Liver (tissue), 9 donors: ENCODE measurements around the gene MEIG1. TPM values are rescaled to one million over a fixed set of nuclear protein-coding genes. Genes with fewer than 3 reads are reported as not detected.
A peak's percentile ranks its signal among the peaks of the same experiment; 100 is the strongest.

Experiments
- DNase-seq: peaks from one replicate; pipeline ENCODE4 v3.0.0-alpha.2; 2017; ENCODE audit warnings: low spot score
- H3K27ac ChIP-seq, 2 donors: one replicate each; pipeline ENCODE4 v1.7.0; 2013; ENCODE audit warnings: inconsistent platforms in 2 of 2, low read length in 2 of 2, control low read depth in 1 of 2, low read depth in 1 of 2, mild to moderate bottlenecking in 1 of 2
- H3K27me3 ChIP-seq, 4 donors: one replicate each; pipeline versions ENCODE4 v1.6.1 to v1.7.0; 2013; ENCODE audit warnings: low read length in 3 of 4, inconsistent platforms in 1 of 4, mild to moderate bottlenecking in 1 of 4, moderate library complexity in 1 of 4; ENCODE audit not compliant: control insufficient read depth in 4 of 4, insufficient read depth in 4 of 4
- H3K36me3 ChIP-seq, 4 donors: one replicate each; pipeline versions ENCODE4 v1.6.1 to v1.7.0; 2013; ENCODE audit warnings: low read length in 3 of 4, mild to moderate bottlenecking in 3 of 4, low read depth in 1 of 4, moderate library complexity in 1 of 4; ENCODE audit not compliant: control insufficient read depth in 4 of 4, insufficient read depth in 3 of 4
- H3K4me1 ChIP-seq, 4 donors: one replicate each; pipeline versions ENCODE4 v1.6.1 to v1.7.0; 2013; ENCODE audit warnings: low read length in 3 of 4, mild to moderate bottlenecking in 3 of 4, moderate library complexity in 1 of 4; ENCODE audit not compliant: control insufficient read depth in 4 of 4, insufficient read depth in 4 of 4
- H3K4me3 ChIP-seq, 3 donors: one replicate each; pipeline versions ENCODE4 v1.6.1 to v1.7.0; 2013; ENCODE audit warnings: low read length in 3 of 3, control low read depth in 1 of 3, low read depth in 1 of 3, mild to moderate bottlenecking in 1 of 3
- H3K9ac ChIP-seq, 2 donors: one replicate each; pipeline ENCODE4 v1.7.0; 2013; ENCODE audit warnings: low read length in 2 of 2, mild to moderate bottlenecking in 2 of 2, moderate library complexity in 2 of 2, control low read depth in 1 of 2, low read depth in 1 of 2
- H3K9me3 ChIP-seq, 4 donors: one replicate each; pipeline versions ENCODE4 v1.6.1 to v1.7.0; 2013; ENCODE audit warnings: low read length in 3 of 4; ENCODE audit not compliant: control insufficient read depth in 4 of 4
- EGR1 ChIP-seq, 2 donors: IDR thresholded peaks; 2 replicates each; pipeline ENCODE4 v1.6.1; 2016 to 2018; ENCODE audit warnings: antibody characterized with exemption in 2 of 2, low read depth in 2 of 2
- FOXA1 ChIP-seq: IDR thresholded peaks from 2 replicates; pipeline ENCODE4 v1.6.1; 2016; ENCODE audit warnings: antibody characterized with exemption
- FOXA2 ChIP-seq: IDR thresholded peaks from 2 replicates; pipeline ENCODE4 v1.6.1; 2016; ENCODE audit warnings: antibody characterized with exemption
- HNF4A ChIP-seq, 2 donors: conservative IDR thresholded peaks; 2 replicates each; pipeline ENCODE4 v1.6.1; 2016; ENCODE audit warnings: antibody characterized with exemption in 2 of 2, mild to moderate bottlenecking in 2 of 2
- HNF4G ChIP-seq: IDR thresholded peaks from 2 replicates; pipeline ENCODE4 v1.6.1; 2016; ENCODE audit warnings: antibody characterized with exemption
- JUND ChIP-seq, 2 donors: IDR thresholded peaks; 2 replicates each; pipeline ENCODE4 v1.6.1; 2016; ENCODE audit warnings: antibody characterized with exemption in 2 of 2
- NR2F2 ChIP-seq: IDR thresholded peaks from 2 replicates; pipeline ENCODE4 v1.6.1; 2016; ENCODE audit warnings: antibody characterized with exemption
- RXRA ChIP-seq, 2 donors: IDR thresholded peaks; 2 replicates each; pipeline ENCODE4 v1.6.1; 2017 to 2018; ENCODE audit warnings: antibody characterized with exemption in 2 of 2, mild to moderate bottlenecking in 1 of 2
- SP1 ChIP-seq: IDR thresholded peaks from 2 replicates; pipeline ENCODE4 v1.6.1; 2018; ENCODE audit warnings: antibody characterized with exemption, mild to moderate bottlenecking
- TAF1 ChIP-seq: conservative IDR thresholded peaks from 2 replicates; pipeline ENCODE4 v1.6.1; 2016; ENCODE audit warnings: antibody characterized with exemption, mild to moderate bottlenecking
- YY1 ChIP-seq: IDR thresholded peaks from 2 replicates; pipeline ENCODE4 v1.6.1; 2016; ENCODE audit warnings: antibody characterized with exemption, mild to moderate bottlenecking
- WGBS: extraction: QIAGEN DNeasy Blood & Tissue Kit; methylation state at CpG from one replicate; pipeline ENCODE4 v1.1.7; 2013; 5-methylcytosine and 5-hydroxymethylcytosine counted together
- polyA plus RNA-seq, 2 donors: library from polyadenylated mRNA; stranded (reverse) in 1 of 2; unstranded in 1 of 2; fragments of 200-250 nt in 1 of 2; fragments of >200 nt in 1 of 2; fragmentation: Nextera tagmentation in 1 of 2; extraction: Ambion mirVana in 1 of 2; gene quantifications; one replicate each; pipeline versions ENCODE4 v1.2.1 to v1.2.3, GENCODE V29; 2013 to 2015
- total RNA-seq, 2 donors: library from RNA; depleted of rRNA; stranded (reverse); fragments of >200 nt; gene quantifications; one replicate each; pipeline ENCODE4 v1.2.3, GENCODE V29; 2014
- TF ChIP-seq, protein P1 (sequence below): IDR thresholded peaks from 2 replicates; pipeline ENCODE4 v1.6.1; 2016; ENCODE audit warnings: antibody characterized with exemption
- TF ChIP-seq, protein P2 (sequence below): fragments of 150-350 bp; IDR thresholded peaks from 2 replicates; pipeline ENCODE4 v1.5.1; 2017; ENCODE audit warnings: improper control_type of control experiment, low read depth, low read length; ENCODE audit not compliant: missing input control
- TF ChIP-seq, protein P3 (sequence below): IDR thresholded peaks from 2 replicates; pipeline ENCODE4 v1.6.1; 2016; ENCODE audit warnings: antibody characterized with exemption, mild to moderate bottlenecking
- TF ChIP-seq, protein P4 (sequence below): IDR thresholded peaks from 2 replicates; pipeline ENCODE4 v1.6.1; 2016; ENCODE audit warnings: antibody characterized with exemption
- donor health status: healthy.
- donor health status: healthy.
- donor health status: healthy.
- donor health status: healthy.
- donor health status: healthy.

The MEIG1 gene
- total and polyA plus RNA-seq, 4 donors, result 0.33 TPM; not detected in 3

DNA sequence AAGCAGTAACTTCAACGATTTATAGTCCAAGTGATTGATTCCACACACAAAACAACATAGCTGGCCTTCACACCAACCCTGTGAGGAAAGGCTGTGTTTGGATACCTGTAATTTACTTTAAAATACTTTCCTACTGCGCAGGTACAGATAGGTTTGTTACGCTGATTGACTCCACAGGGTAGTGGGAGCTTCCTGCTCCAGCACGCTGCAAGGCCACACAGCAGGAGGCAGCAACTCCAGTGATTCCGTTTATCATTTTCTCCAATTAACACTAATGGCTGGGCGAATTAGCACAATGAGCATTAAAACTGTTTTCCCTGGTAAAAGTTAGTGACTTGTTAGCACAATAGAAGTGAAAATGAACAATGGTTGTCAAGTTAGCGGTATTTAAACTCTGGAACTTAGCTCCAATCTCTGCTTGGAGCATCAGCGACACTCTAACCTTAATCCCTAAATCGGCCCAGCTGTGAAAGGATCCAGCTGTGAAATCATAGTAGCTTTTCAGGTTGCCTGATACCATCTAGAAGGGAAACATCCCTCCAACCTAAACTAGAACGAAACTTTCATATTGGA is 6.3 kb upstream of the MEIG1 start:
- Histone ChIP-seq H3K4me3 (peak overlapping the region; percentile 40 to 91 (median 76)), H3K9me3 (no peaks in the 10 kb centered on the region), H3K27ac (no peak overlapping the region), H3K27me3 (no peaks in the 10 kb centered on the region), H3K4me1 (peaks cover 0 to 17% (median 3%) of the 10 kb centered on the region in 4 donors), H3K9ac (no peak overlapping the region), H3K36me3 (no peaks in the 10 kb centered on the region)
- no peak for TF ChIP-seq FOXA1
- TF ChIP-seq HNF4G, result no peak
- TF ChIP-seq, protein P1, sequence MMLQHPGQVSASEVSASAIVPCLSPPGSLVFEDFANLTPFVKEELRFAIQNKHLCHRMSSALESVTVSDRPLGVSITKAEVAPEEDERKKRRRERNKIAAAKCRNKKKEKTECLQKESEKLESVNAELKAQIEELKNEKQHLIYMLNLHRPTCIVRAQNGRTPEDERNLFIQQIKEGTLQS, result no peak
- TF ChIP-seq TAF1, result no peak
- no peak for TF ChIP-seq JUND (IDR thresholded peaks at IDR 0.05)
- TF ChIP-seq RXRA (IDR thresholded peaks at IDR 0.05), result no peak
- TF ChIP-seq NR2F2, result no peak
- TF ChIP-seq YY1, result no peak
- TF ChIP-seq FOXA2, result no peak
- TF ChIP-seq, protein P2, sequence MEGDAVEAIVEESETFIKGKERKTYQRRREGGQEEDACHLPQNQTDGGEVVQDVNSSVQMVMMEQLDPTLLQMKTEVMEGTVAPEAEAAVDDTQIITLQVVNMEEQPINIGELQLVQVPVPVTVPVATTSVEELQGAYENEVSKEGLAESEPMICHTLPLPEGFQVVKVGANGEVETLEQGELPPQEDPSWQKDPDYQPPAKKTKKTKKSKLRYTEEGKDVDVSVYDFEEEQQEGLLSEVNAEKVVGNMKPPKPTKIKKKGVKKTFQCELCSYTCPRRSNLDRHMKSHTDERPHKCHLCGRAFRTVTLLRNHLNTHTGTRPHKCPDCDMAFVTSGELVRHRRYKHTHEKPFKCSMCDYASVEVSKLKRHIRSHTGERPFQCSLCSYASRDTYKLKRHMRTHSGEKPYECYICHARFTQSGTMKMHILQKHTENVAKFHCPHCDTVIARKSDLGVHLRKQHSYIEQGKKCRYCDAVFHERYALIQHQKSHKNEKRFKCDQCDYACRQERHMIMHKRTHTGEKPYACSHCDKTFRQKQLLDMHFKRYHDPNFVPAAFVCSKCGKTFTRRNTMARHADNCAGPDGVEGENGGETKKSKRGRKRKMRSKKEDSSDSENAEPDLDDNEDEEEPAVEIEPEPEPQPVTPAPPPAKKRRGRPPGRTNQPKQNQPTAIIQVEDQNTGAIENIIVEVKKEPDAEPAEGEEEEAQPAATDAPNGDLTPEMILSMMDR, result no peak
- 68% methylated on average over 10 of the region's 10 CpGs for WGBS
- no peak for DNase-seq

DNA sequence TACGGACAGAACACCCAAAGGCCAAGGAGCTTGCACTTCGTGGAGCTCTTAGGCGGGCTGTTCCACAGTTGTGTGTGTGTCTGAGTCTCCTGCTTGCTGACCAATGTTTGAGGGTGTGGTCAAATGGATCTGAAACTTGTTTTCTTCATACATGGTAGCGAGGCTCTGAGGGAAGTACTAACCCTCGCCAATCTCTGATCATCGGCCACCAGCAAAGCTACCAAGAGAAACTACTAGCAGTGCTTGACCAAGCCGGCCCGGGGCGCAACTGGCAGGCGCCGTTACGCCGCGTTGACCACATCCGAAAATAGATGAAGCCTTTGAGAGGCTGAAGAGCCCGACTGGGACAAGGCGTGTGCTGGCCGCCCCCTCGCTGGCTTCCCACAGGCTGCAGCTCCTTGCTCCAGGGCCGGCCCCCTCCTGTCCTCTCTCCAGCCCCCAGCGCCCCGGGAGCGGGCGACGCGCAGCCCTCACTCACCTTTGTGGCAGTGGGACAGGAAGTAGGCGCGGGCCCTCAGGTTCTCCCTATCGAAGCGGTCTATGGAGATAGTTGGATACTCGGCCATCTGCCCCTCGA is 5.7 kb upstream of the MEIG1 start:
- 15% methylated on average over 32 of the region's 32 CpGs for WGBS
- no peaks in the 10 kb centered on the region for H3K9me3 ChIP-seq
- TF ChIP-seq FOXA2 (no peak), HNF4A (conservative IDR thresholded peaks at IDR 0.05) (no peak), TAF1 (no peak), JUND (IDR thresholded peaks at IDR 0.05) (no peak), SP1 (no peak), EGR1 (IDR thresholded peaks at IDR 0.05; ENCODE audit: low read depth in 2 of 2) (no peak), NR2F2 (no peak)
- TF ChIP-seq, protein P3, sequence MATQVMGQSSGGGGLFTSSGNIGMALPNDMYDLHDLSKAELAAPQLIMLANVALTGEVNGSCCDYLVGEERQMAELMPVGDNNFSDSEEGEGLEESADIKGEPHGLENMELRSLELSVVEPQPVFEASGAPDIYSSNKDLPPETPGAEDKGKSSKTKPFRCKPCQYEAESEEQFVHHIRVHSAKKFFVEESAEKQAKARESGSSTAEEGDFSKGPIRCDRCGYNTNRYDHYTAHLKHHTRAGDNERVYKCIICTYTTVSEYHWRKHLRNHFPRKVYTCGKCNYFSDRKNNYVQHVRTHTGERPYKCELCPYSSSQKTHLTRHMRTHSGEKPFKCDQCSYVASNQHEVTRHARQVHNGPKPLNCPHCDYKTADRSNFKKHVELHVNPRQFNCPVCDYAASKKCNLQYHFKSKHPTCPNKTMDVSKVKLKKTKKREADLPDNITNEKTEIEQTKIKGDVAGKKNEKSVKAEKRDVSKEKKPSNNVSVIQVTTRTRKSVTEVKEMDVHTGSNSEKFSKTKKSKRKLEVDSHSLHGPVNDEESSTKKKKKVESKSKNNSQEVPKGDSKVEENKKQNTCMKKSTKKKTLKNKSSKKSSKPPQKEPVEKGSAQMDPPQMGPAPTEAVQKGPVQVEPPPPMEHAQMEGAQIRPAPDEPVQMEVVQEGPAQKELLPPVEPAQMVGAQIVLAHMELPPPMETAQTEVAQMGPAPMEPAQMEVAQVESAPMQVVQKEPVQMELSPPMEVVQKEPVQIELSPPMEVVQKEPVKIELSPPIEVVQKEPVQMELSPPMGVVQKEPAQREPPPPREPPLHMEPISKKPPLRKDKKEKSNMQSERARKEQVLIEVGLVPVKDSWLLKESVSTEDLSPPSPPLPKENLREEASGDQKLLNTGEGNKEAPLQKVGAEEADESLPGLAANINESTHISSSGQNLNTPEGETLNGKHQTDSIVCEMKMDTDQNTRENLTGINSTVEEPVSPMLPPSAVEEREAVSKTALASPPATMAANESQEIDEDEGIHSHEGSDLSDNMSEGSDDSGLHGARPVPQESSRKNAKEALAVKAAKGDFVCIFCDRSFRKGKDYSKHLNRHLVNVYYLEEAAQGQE, result no peak
- TF ChIP-seq, protein P4, sequence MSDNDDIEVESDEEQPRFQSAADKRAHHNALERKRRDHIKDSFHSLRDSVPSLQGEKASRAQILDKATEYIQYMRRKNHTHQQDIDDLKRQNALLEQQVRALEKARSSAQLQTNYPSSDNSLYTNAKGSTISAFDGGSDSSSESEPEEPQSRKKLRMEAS, result no peak
- peaks cover 0 to 17% (median 3%) of the 10 kb centered on the region in 4 donors for H3K4me1 ChIP-seq
- peak overlapping the region; percentile 40 to 91 (median 76) for H3K4me3 ChIP-seq
- H3K27ac ChIP-seq, result peak overlapping the region; percentile 65 to 68
- no peaks in the 10 kb centered on the region for H3K27me3 ChIP-seq
- no peak overlapping the region for H3K9ac ChIP-seq
- DNase-seq, result no peak
- H3K36me3 ChIP-seq, result no peaks in the 10 kb centered on the region
